ENCODE measurements around the gene RAB3IL1.

RAB3IL1 gene

GRCh38 chr11:61918251-61918937 lies 1.0 kb upstream of the RAB3IL1 start:
- no peak for DNase-seq

GRCh38 chr11:61916737-61917333 lies 531 bp downstream of the RAB3IL1 start:
- no peak for DNase-seq

GRCh38 chr11:61914471-61915171 lies 2.7 kb downstream of the RAB3IL1 start:
- no peak for DNase-seq

GRCh38 chr11:61913699-61914395 lies 3.5 kb downstream of the RAB3IL1 start:
- no peak for DNase-seq

GRCh38 chr11:61912991-61913698 lies 4.2 kb downstream of the RAB3IL1 start:
- DNase-seq = no peak

GRCh38 chr11:61912530-61912898 lies 4.9 kb downstream of the RAB3IL1 start:
- no peak for DNase-seq

- DNase-seq = no peak
These were observed 5.5 kb downstream of the RAB3IL1 start for GRCh38 chr11:61911701-61912529.

- DNase-seq = no peak
These were observed 6.2 kb downstream of the RAB3IL1 start for GRCh38 chr11:61911128-61911700.

GRCh38 chr11:61910187-61911127 lies 6.9 kb downstream of the RAB3IL1 start:
- DNase-seq = no peak

- DNase-seq = no peak
These were observed 8.5 kb downstream of the RAB3IL1 start for GRCh38 chr11:61908730-61909316.

- no peak for DNase-seq
These were observed 9.3 kb downstream of the RAB3IL1 start for GRCh38 chr11:61907871-61908729.

GRCh38 chr11:61907282-61907681 lies 10.1 kb downstream of the RAB3IL1 start:
- no peak for DNase-seq

- DNase-seq = no peak
These were observed 10.8 kb downstream of the RAB3IL1 start for GRCh38 chr11:61906522-61906909.

GRCh38 chr11:61905801-61906521 lies 11.4 kb downstream of the RAB3IL1 start:
- DNase-seq = no peak

- DNase-seq = no peak
These were observed 12.2 kb downstream of the RAB3IL1 start for GRCh38 chr11:61905067-61905696.

- DNase-seq = no peak
These were observed 12.8 kb downstream of the RAB3IL1 start for GRCh38 chr11:61904539-61905048.

GRCh38 chr11:61903845-61904244 lies 13.5 kb downstream of the RAB3IL1 start:
- DNase-seq = no peak

GRCh38 chr11:61902313-61902712 lies 15.1 kb downstream of the RAB3IL1 start:
- no peak for DNase-seq

Measured in activated CD4-positive, alpha-beta T cell treated with anti-CD3 and anti-CD28 coated beads, Interleukin-2, amount 50 U/mL, for 16 hours (primary cell).